ENCODE results near the gene TSPAN17. TPM values are rescaled to one million over a fixed set of nuclear protein-coding genes. Genes with fewer than 3 reads are reported as not detected.

The TSPAN17 gene
- total and polyA plus RNA-seq, 9 of the 15 experiments (the other 6 are each of a cell fraction or from before 2014, with no cell fraction given): 0.73 to 58.3 (median 34.5) TPM

- TF ChIP-seq ZNF592 (IDR thresholded peaks at IDR 0.05) (peak; percentile 55), ZNF511 (CRISPR knock-in tag; IDR thresholded peaks at IDR 0.05) (no peak), ZNF398 (CRISPR knock-in tag; IDR thresholded peaks at IDR 0.05) (no peak), ZNF311 (CRISPR knock-in tag; IDR thresholded peaks at IDR 0.05) (no peak), PHF21A (IDR thresholded peaks at IDR 0.05; ENCODE audit: borderline replicate concordance, low read depth) (0 out of 2 replicates have a peak, but pooled peaks have one; percentile 50), SMC3 (conservative IDR thresholded peaks at IDR 0.05; ENCODE audit: insufficient read depth, low read depth, low read length) (peak; percentile 31; the same call in 1 of the 2 replicates), JUN (IDR thresholded peaks at IDR 0.05; ENCODE audit: borderline replicate concordance, low read depth, low read length) (0 out of 2 replicates have a peak, but pooled peaks have one; percentile 27), JUN (CRISPR knock-in tag; IDR thresholded peaks at IDR 0.05; ENCODE audit: borderline replicate concordance) (no peak), CTCF (IDR thresholded peaks at IDR 0.05 in 2 of 3, conservative IDR thresholded peaks at IDR 0.05 in 1 of 3; ENCODE audit: insufficient read depth in 2 of 3, low read depth in 1 of 3, low read length in 3 of 3) (peak; percentile 78 to 82 (median 79)), TEAD4 (IDR thresholded peaks at IDR 0.05; ENCODE audit: low read length) (peak; percentile 95), TEAD4 (CRISPR knock-in tag; IDR thresholded peaks at IDR 0.05; ENCODE audit: borderline replicate concordance) (peak; percentile 96), ZNF263 (CRISPR knock-in tag; IDR thresholded peaks at IDR 0.05; ENCODE audit: borderline replicate concordance) (peak; percentile 24; the same call in 1 of the 2 replicates), MEIS2 (IDR thresholded peaks at IDR 0.05; ENCODE audit: partially characterized antibody) (no peak), ZNF830 (CRISPR knock-in tag; IDR thresholded peaks at IDR 0.05) (no peak)
Observed at GRCh38 chr5:176675676-176676360, 28.5 kb downstream of the TSPAN17 start (continued).
